Stimulated activated CD4-positive, alpha-beta T cell treated with anti-CD3 and anti-CD28 coated beads, Interleukin-12 subunit alpha, Interleukin-12 subunit beta, amount 100 ng/mL, for 24 hours (primary cell): ENCODE results near the gene FOXP1.

Experiments
- DNase-seq, 2 experiments: peaks; one replicate each; pipeline ENCODE4 v3.0.0-alpha.2; 2020; ENCODE audit warnings: low read depth in 2 of 2

Gene FOXP1

DNA sequence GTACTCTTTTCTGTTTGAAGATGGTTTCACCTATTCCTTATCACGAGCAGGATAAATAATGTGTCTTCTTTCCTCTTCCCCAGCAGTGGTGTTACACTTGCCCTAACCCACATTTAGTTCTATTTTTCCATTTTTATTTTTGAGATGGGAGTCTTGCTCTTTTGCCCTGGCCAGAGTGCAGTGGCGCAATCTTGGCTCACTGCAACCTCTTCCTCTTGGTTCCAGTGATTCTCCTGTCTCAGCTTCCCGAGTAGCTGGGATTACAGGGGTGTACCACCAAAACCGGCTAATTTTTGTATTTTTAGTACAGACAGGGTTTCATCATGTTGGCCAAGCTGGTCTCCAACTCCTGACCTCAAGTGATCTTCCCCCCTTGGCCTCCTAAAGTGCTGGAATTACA is 372.4 kb downstream of the FOXP1 start:
- no peak for DNase-seq

GRCh38 chr3:71210257-71211007 is 373.1 kb downstream of the FOXP1 start:
- DNase-seq, result no peak

- no peak for DNase-seq
Measured at GRCh38 chr3:71208211-71209095, 375.1 kb downstream of the FOXP1 start.

DNA sequence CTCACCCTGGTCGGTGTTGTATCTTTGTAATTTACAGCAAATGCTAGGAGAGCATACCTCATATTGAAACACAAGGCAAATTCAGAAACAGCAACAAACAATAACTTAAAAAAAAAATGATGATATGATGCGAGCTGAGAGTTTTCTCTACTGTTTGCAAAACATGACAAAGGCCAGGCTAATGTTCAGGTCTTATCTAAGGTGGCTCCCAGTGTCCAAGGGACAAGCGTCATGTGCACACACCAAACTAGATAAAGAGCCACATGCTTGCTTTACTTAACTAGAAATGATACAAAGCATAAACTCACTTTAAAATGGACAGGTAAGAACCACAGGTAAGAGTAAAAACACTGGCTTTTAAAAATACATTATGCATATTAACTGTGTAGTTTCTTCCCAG is 375.9 kb downstream of the FOXP1 start:
- DNase-seq, result no peak

DNA sequence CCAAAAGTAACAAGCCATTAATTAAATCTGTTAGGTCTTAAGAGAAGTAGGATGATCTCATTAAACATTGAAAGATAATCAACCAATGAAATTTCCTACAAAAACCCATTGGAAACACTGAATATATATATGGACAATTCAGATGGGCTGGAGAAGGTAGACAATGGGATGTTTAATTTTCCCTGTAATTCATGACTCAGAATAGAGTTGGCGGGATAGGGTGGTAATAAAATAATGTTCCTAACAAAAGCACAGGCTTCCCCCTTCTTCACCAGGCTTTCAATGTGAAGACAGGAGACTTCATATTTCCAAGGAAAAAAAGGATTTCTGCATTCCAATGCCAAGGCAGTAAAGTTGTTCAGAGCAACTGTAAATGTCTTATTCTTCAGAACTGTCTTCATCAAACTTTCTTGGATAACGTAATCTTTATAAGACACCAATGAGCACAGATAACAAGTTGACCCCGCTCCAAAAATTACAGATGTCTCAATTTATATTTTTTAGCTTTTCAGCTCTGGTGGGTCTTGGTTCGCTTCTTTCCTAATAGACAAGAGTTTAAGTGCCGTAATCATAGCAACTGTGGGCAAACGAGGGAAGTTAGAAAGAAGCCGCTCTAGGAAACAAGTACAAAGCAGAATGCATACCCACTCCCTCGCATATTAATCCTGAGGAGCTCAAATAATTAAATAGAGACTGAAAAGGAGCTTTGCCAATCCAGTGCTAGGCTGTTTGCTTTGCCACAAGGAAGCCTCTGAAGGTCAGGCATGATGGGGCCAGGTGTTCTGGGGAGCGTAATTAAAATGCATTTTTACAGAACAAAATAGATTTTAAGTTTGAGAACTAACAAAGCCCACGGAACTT is 377.0 kb downstream of the FOXP1 start:
- no peak for DNase-seq

GRCh38 chr3:71203727-71204488 is 379.6 kb downstream of the FOXP1 start:
- DNase-seq, result no peak

GRCh38 chr3:71202848-71203533 is 380.5 kb downstream of the FOXP1 start:
- no peak for DNase-seq

- no peak for DNase-seq
Measured at GRCh38 chr3:71201939-71202338, 381.6 kb downstream of the FOXP1 start.

- DNase-seq, result no peak
Measured at GRCh38 chr3:71197841-71198565, 385.5 kb downstream of the FOXP1 start.

DNA sequence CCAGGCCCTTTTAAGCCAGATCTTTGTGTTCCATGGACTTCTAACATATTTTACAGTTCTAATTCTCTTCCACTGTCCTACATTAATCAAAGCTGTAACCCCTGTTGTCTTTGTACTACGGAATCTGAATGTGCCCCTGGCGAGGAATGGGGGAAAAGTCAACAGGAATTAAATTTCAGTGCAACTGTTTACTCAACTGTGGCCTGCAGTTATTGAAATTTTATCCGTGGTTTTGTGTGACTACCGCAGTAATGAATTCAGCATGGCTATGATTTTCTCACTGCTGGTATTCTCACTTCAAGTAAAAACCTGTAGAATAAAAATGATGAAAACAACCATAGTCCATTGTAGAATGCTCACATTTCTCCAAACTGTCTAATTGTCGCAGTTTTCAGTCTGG is 388.0 kb downstream of the FOXP1 start:
- DNase-seq, result no peak

GRCh38 chr3:71194785-71195184 is 388.7 kb downstream of the FOXP1 start:
- no peak for DNase-seq

- no peak for DNase-seq
Measured at GRCh38 chr3:71191031-71191482, 392.5 kb downstream of the FOXP1 start.

- DNase-seq, result no peak
Measured at GRCh38 chr3:71189480-71189879, 394.0 kb downstream of the FOXP1 start.

DNA sequence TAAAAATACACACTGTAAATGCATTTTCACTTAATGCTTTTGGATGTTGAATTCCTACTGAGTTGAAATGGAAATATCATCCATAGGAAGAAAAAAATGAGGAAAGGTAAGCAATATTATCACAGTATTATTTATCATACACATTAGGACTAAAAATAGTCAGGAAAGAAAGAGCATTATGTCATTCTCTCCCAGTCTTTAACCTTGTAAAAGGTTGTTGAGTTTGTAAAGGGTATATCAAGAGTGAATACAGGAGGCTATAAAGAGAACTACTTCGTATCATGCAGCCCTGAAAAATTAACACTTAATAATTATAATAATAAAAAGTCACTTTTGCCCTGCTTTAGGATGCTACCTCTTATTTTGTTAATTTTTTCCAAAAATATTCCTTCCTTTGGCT is 395.8 kb downstream of the FOXP1 start:
- DNase-seq, result no peak

- DNase-seq, result no peak
Measured at GRCh38 chr3:71186801-71187200, 396.7 kb downstream of the FOXP1 start.

GRCh38 chr3:71185733-71186455 is 397.6 kb downstream of the FOXP1 start:
- no peak for DNase-seq

DNA sequence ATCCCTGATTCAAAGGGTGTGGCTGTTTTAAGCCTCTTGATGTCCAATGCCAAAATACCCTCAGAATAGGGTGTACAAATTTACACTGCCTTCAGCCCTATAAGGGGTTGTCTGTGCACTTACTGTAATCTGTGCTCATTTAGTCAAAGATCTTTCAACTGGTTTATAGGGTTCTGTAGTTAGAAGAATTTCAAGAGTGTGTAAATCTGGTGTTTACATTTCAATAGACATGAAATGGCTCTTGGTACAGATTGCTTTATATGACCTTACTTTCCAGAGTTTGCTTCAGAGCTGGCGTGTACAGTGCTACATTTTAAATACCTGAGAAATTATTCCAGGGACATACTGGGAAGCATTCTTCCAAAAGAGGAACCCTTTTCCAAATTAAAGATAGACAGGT is 399.3 kb downstream of the FOXP1 start:
- DNase-seq, result no peak

- no peak for DNase-seq
Measured at GRCh38 chr3:71183549-71183948, 400.0 kb downstream of the FOXP1 start.

GRCh38 chr3:71180524-71180923 is 403.0 kb downstream of the FOXP1 start:
- no peak for DNase-seq
